22Rv1 (cell line): ENCODE results near the gene CLRN3.
A peak's percentile ranks its signal among the peaks of the same experiment; 100 is the strongest.

Experiments used
- ZFX ChIP-seq: fragments of 450-650 bp; IDR thresholded peaks from 2 replicates; pipeline ENCODE4 v1.6.1; 2017; ENCODE audit warnings: antibody characterized with exemption, borderline replicate concordance
- TF ChIP-seq, protein P1 (sequence below): fragments of 450-650 bp; IDR thresholded peaks from 2 replicates; pipeline ENCODE4 v1.5.1; 2017; ENCODE audit warnings: mild to moderate bottlenecking

DNA sequence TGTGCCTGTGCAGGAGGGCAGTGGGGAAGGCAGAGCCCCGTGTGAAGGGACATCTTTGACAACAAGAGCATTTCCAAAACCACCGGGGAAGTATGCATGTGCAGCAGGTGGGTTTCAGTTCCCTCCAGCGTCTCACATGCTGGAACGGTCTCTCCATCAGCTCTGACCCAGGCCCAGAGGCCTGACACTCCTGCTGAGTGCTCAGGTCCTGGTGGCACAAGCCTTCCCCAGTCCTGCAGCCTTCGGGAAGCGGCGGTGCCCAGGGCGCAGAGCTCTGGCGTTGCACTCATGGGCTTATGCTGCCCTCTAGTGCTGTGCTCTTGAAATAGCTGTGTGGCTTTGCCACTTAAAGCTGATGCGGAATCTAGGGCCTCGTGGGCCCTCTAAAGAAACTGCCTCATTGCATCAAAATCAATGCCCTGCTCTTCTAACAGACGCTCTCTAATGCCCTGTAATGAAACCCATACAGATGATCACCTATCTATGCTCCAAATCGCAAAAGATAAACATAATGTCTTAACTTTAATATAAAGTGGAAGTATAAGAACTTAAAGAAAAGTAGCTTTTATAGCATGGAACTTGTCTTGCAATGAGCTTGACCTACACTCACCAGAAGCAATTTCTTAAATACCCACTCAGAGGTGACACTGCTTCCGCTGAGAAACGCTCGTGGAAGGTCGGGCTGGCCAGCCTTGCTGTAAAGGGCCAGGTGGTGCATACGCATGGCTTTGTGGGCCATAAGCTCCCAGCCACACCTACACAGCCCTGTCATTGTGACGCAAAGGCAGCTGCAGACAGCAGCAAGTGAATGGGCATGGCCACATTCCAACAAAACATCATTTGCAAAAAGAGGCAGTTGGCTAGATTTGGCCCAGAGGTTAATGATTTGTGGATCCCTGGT is 38.6 kb downstream of the CLRN3 start:
- TF ChIP-seq, protein P1, sequence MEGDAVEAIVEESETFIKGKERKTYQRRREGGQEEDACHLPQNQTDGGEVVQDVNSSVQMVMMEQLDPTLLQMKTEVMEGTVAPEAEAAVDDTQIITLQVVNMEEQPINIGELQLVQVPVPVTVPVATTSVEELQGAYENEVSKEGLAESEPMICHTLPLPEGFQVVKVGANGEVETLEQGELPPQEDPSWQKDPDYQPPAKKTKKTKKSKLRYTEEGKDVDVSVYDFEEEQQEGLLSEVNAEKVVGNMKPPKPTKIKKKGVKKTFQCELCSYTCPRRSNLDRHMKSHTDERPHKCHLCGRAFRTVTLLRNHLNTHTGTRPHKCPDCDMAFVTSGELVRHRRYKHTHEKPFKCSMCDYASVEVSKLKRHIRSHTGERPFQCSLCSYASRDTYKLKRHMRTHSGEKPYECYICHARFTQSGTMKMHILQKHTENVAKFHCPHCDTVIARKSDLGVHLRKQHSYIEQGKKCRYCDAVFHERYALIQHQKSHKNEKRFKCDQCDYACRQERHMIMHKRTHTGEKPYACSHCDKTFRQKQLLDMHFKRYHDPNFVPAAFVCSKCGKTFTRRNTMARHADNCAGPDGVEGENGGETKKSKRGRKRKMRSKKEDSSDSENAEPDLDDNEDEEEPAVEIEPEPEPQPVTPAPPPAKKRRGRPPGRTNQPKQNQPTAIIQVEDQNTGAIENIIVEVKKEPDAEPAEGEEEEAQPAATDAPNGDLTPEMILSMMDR = peak; percentile 88
- TF ChIP-seq ZFX = no peak
